OCI-M2 (cell line): ENCODE results near the gene SARM1.
"Not testable (repeated sequence)": the region's sequence is repeated elsewhere in the genome, so short reads cannot be mapped to it uniquely, and the experiment has no call there.

Experiments
- DNase-seq: peaks from one replicate; lab custom pipeline; 2025; ENCODE audit not compliant: unreplicated experiment; lab: John Stamatoyannopoulos, UW

The SARM1 gene

DNA sequence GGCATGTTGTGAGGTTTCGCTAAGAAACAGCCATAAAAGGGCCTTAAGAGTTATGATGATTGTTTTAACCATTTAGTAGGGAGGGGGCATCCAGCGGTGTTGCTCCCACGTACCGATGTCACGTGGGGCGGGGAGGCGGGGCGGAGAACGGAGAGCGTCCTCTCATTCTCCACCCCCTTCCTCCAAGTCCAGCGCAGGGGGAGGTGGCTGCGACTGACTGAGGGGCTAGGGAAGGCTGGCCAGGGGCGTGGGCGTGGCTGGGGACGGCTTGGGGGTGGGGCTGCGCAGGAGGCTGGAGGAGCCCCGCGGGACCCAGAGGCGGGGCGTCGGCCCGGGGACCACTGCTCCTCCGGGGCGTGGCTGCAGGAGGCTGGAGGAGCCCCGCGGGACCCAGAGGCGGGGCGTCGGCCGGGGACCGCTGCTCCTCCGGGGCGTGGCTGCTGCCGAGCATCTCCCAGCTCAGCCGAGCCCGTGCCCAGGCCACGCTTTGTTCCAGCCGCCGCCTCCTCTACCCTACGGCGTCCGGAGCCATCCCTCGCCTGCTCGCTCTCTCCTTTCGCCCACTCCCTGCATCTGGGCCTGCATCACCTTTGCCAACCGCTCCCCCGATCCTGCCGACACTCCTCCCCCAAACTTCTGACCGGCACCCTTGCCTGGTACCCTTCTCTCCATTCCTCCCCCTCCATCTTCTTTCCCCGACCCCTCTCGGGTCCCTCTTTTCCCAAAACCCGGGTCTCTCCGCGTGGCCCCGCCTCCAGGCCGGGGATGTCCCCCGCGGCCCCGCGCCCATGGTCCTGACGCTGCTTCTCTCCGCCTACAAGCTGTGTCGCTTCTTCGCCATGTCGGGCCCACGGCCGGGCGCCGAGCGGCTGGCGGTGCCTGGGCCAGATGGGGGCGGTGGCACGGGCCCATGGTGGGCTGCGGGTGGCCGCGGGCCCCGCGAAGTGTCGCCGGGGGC is at the start of gene SARM1:
Gene SARM1 (plus strand): TSS at position 450 of the 958 bp plus-strand sequence. CDS start 339 bp downstream, at position 789.
- no peak for DNase-seq

- DNase-seq = no peak
Observed at GRCh38 chr17:28324267-28324745, 47.2 kb upstream of the SARM1 start.

- no peak for DNase-seq
Observed at GRCh38 chr17:28324781-28325180, 46.7 kb upstream of the SARM1 start.

- no peak for DNase-seq
Observed at GRCh38 chr17:28325211-28325610, 46.3 kb upstream of the SARM1 start.

DNA sequence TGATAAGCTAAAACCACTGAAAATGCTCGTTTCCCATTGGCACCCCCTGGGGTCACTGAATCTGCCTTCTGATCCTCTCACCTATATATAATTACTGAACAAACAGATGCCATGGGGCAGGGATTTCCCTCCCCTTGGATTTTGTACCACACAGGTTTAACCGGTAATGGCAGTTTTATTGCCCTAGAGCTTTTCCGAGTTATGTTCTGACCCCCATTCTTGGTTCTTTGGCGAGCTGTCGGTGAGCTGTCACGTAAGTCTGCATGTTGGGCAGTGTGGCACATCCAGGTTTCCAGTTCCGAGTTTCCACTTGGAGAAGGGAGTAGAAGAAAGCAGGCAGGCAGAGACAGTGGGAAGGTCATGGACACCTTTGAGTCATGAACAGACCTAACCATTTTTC is 45.4 kb upstream of the SARM1 start:
- DNase-seq = no peak

DNA sequence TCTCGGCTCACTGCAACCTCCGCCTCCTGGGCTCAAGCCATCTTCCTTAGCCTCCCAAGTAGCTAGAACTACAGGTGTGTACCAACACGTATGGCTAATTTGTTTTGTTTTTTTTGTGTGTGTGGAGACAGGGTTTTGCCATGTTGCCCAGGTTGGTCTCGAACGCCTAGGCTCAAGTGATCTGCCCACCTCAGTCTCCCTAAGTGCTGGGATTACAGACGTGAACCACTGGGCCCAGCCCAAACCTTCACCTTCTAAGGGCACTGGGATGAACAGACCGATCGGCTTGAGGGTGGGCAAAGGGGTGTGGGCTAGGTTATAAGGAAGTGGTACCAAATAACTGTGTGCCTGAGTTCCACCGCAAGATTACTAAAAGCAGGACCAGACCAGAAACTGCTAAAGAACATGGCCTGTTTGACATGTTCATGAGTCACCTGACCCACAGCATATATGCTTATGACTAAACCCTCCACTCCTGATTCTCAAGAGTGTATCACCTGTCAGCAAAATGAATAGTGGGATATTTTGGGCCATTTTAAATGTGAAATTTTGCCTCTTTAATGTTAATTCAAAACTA is 44.4 kb upstream of the SARM1 start:
- no peak for DNase-seq

- DNase-seq = no peak
Observed at GRCh38 chr17:28327709-28328108, 43.8 kb upstream of the SARM1 start.

GRCh38 chr17:28328325-28328724 is 43.2 kb upstream of the SARM1 start:
- DNase-seq = no peak

- DNase-seq = no peak
Observed at GRCh38 chr17:28330671-28331070, 40.8 kb upstream of the SARM1 start.

DNA sequence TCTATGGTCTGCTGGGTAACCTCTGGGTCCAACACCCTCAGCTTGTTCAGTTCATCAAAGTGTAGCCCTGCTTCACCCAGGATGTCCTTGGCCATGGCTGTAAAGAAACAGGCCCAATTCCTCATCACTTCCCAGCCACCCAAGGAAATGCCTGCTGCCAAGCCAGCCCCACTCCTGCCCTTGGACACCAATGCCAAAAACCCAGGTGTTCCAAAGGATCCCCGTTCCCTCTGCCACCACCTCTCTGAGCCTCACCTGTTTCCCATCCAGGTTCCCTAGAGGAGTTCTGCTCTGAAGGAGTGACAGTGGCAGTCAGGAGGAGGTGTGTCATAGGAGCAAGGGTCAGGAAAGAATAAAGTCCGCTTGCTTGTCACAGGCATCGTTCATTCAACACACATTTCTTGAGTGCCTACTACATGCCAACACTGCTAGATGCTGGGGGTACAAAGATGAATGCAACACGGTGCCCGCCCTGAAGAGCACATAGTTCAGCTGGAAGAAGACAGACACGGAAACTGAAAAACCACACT is 39.5 kb upstream of the SARM1 start:
- no peak for DNase-seq

- no peak for DNase-seq
Observed at GRCh38 chr17:28333083-28333746, 38.3 kb upstream of the SARM1 start.

DNA sequence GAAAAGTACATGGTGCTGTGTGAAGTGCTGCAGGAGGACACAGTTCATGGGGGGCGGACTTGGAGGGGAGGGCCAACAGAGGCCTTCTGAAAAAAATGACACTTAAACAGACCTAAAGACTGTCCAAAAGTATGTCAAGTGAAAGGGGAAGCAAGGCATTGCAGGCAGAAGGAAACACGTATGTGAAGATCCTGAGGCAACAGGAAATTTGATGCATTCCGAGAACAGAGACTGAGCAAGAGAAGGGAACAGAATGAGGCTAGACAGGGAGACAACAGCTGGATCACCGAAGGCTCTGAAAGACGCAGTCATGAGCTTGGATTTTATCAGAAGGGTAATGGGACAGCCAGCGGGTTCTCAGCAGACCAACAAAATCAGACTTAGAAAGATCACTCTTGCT is 37.3 kb upstream of the SARM1 start:
- DNase-seq = no peak

GRCh38 chr17:28334666-28335200 is 36.8 kb upstream of the SARM1 start:
- no peak for DNase-seq

DNA sequence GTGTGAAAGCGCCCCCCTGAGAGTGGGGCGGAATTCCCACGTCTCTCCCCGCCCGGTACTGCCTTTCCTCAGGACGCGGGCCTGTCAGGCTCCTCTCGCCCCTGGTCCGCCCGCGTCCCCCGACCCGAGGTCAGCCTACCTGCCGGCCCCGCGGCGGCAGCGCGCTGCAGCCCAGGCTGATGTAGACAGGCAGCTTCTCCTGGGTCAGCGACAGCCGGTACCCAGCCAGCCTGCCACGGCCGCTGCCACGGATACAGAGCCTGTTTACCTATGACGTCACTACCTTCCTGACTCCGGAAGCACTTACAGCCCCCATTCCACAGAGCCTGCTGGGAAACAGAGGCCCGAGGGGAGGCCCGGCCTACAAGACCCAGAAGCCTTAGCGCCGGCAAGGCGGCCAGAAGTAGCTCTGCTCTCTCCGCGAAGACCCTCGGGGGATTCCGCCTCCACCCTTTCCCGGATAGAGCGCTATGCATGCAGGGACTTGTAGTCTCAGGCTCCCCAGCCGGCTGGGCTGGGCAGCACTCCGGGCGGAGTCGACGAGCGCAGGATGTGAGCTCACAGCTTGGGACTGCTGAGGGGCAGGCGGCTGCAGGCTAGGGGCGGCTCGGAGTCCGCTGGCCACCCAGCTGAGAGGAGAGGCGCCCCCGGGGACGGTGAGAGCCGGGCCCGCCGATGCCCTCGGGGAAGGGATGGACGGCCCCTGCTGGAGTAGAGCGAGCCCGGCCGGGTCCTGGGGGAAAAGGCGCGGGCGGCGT is 36.1 kb upstream of the SARM1 start, which contains the start of the genes IFT20 and TNFAIP1:
Gene IFT20 (minus strand): TSS at position 272 of the 758 bp plus-strand sequence. CDS start 3,487 bp downstream, outside the sequence.
Gene TNFAIP1 (plus strand): TSS at position 561 of the 758 bp plus-strand sequence. CDS start 3,761 bp downstream, outside the sequence.
- DNase-seq = peak; percentile 76

DNA sequence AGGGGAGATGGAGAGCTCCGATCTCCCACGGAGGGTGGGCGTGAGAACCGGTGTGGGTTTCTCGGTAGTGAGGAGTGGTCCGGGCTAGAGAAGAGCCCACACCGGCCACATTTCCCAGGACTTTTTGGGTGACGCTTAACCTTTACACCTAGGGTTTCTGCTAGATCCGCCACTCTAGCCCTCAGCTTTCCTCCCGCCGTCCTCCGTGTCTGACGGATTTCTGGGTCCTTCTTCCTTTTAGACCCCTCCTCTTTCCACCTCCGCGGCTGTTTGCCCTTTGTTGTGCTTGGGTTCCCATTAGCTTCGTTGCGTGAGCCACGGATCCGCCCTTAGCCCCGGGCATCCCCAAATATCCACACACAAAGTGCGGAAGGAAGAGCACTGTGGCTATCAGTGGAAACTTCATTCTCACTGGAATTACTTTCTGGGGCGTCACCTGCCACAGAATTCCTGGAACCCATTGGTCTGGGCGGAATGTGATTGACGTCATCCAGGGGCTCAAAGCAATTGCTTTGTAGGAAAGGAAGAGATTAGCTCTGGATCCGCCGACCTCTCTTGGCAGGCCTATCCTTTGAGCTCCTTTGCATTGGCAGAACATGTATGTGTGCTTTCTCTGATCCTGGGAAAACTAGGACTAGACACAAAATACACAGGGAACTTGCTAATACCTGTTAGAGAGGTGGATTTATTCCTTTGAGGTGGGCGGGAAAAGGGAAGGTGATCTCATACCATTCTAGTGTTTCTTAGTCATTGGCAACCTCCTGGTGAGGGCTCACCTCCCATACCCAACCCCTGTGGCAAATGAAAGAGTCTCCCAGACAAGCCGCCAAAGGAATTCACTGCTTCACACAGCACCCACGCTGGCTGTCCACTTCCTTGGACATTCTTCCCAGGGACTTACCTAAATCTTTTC is 35.3 kb upstream of the SARM1 start:
- no peak for DNase-seq

- DNase-seq = no peak
Observed at GRCh38 chr17:28338056-28338768, 33.3 kb upstream of the SARM1 start.

DNA sequence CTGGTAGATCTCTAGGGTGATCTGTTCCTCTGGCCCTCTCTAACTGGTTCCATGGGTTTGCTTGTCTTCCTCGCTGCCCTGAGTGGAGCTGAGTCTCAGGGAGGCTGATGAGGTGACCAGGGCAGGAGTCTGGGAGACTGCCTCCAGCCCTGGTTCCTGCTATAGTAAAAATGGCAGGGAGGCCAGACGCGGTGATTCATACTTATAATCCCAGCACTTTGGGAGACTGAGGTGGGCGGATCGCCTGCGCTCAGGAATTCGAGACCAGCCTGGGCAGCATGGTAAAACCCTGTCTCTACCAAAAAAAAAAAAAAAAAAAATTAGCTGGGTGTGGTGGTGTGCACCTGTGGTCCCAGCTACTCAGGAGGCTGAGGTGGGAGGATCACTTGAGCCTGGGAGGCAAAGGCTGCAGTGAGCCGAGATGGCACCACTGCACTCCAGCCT is 32.7 kb upstream of the SARM1 start:
- not testable (repeated sequence) for DNase-seq

GRCh38 chr17:28339431-28339830 is 32.1 kb upstream of the SARM1 start:
- DNase-seq = no peak
